HG03039 (cell line): ENCODE data around the gene IYD.

ENCODE experiments used
- ATAC-seq: cut with Tn5 transposase; IDR thresholded peaks from one replicate; pipeline ENCODE4 v1.9.1; 2021; ENCODE audit warnings: mild to moderate bottlenecking, moderate library complexity; ENCODE audit not compliant: unreplicated experiment

The IYD gene, protein sequence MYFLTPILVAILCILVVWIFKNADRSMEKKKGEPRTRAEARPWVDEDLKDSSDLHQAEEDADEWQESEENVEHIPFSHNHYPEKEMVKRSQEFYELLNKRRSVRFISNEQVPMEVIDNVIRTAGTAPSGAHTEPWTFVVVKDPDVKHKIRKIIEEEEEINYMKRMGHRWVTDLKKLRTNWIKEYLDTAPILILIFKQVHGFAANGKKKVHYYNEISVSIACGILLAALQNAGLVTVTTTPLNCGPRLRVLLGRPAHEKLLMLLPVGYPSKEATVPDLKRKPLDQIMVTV

DNA sequence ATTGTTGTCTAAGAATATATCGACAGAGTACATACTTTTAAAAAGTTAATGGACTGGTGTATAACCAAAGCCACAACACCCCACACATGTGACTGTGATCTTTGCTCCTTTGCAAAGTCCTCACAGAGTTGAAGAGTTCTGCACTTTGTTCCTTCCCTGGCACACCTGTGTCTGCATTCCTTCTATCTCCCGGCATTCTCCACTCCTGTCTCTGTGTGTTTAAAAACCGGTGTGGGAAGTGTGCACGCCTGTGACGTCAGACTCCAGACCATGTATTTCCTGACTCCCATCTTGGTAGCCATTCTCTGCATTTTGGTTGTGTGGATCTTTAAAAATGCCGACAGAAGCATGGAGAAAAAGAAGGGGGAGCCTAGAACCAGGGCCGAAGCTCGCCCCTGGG, at the start of gene IYD:
Gene IYD, plus strand, starts transcription at position 251 of the 400 bp plus-strand sequence. Its CDS starts 20 bp downstream, at position 271.
- ATAC-seq, result no peak

DNA sequence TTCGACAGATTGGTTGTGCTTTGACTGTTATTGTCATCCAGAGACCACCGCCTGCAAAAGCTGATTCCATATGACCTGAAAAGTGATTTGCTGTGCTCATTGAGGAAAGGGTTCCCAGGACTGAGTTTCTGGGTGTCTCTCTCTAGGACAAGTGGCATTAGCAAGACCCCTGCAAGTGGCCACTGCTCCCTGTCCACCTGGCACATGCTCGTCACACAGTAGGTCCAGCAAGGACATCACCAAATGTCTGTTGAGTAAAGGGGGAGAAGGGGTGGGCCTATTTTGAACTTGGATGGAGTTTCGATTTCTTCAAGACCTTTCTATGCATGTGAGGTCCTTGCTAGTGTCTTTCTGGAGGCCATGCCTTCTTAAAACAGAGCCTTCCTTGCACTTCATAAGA, 48.9 kb upstream of the IYD start:
- ATAC-seq, result no peak

DNA sequence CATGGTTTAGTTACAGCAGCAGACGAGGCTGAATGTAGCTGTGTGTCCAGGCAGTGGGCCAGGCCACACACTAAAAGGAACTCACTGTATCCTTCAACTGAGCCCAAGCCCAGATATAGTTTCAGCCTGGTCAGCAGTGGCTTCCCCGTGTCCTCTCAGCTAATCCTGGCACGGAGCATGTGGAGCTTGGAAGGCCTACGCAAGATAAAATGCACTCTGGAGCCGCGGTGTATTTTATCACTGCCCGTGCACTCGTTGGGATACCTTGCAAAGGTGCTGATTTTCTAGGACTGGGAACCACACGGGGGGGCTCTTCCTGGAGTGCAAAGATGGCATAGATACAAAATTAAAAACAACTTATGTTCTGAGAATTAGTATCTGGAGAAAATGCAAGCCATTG, 48.4 kb upstream of the IYD start:
- ATAC-seq, result no peak

DNA sequence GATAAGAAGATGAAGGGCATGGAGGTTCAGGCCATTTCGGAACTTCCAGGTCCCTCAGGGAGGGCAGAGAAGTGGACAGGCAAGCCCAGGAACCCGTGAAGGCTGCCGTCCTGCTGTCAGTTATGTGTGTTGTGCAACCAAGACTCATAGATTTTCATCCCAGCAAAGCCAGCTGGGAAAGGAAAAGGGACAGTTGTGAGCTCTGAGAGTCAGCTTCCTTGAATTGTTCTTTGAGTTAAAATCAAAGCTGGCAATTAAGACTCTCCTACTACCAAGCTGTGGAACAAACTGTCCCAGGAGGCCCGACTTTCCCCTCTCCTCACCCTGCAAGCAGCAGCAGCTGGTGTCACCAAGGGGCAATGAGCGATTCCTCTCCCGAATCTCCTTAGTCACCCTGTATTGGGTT, 46.3 kb upstream of the IYD start:
- no peak for ATAC-seq

DNA sequence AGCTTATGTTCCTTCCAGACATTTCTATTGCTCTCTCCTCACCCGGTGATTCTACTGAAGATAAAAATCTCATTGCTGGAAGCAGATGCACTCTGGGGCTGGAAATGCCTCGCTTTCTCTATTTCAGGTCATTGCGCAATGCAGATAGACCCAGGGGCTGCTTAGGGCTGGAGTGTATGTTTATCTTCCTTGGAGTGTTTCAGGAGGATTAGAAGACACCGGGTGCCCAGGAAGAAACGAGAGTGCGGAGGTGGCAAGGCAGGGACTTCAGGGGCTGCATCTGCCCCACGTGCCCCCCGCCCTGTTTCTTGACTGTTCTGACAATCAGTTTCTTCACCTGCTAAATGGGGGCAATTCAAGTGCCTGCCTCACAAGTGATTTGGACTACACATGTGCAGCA, 45.6 kb upstream of the IYD start:
- no peak for ATAC-seq

DNA sequence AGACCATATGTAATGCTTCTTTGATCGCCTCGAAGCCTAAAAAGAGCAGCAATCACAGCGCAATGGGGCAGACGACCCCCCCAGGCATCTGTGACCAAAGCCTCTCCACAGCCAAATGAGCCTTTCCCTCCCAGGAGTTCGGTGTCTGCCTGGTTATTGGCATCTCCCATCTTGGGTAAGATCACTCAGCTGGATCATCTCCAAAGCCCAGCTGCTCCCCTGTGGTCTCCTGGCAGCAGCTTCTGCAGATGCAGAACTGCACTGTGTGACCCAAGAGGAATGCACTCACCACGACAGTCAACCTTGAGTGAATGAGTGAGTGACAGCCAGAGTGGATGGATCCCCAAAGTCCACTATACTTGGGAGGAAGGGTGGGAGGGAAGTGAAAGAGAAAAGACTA, 44.8 kb upstream of the IYD start:
- no peak for ATAC-seq

DNA sequence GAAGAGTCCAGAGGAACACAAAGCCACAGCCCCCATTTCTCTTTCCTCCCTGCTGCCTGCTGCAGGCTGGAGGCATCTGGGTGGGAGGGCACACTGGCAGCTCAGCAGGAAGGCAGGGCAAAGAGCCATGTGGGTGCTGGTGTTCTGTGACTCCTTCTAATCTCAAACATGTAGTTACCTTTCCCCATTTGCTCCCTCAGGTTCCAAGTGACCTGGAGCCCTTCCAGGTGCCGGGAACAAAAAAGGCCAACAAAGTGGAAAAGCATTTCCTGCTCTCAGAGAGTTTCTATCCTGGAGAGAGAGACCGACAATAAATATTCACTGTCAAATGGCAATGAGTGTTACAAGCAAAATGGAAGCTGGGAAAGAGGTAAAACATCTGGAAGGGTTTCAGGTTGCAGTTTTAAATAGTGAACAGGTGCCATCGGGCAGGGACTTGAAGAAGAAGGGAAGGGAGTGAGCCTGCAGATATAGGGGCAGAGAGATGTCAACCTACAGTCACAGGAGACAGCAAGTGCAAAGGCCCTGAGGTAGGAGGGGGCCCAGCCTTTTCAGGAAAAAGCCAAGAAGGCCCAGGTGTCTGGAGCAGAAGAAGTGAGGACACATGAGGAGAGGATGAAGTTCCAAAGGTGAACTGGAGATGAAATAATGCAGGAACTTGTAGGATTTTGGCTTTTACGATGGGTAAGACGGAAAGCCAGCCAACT, 43.6 kb upstream of the IYD start:
- ATAC-seq, result no peak

DNA sequence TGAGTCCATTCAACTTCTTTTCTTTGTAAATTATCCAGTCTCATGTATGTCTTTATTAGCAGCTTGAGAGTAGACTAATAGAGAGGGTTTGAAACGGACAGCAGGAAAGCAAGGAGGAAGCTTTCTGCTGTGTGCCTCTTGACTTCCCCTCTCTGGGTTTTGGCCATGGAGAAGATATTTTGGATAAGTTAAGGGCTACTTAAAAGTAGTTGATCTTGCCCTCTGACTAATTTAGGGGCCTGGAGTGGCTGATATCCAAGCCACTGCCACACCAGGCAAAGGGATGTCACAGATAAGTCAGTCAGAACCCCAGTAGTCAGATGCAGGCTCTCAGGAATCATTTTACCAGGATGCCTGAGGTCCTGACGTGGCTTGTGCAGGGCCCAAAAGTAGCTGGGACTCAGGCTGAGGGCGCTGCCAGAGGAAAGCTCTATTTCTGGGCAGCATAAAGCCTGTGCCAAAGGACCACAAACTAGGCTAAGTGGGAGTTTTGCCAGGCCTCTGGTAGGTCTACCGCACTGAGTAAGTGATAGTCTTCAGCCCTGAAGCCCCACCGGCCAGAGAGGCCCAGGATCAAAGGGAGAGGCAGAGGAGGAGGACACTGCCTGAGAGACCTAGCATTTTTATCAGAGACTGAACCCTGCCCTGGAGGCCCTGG, 41.6 kb upstream of the IYD start:
- no peak for ATAC-seq

DNA sequence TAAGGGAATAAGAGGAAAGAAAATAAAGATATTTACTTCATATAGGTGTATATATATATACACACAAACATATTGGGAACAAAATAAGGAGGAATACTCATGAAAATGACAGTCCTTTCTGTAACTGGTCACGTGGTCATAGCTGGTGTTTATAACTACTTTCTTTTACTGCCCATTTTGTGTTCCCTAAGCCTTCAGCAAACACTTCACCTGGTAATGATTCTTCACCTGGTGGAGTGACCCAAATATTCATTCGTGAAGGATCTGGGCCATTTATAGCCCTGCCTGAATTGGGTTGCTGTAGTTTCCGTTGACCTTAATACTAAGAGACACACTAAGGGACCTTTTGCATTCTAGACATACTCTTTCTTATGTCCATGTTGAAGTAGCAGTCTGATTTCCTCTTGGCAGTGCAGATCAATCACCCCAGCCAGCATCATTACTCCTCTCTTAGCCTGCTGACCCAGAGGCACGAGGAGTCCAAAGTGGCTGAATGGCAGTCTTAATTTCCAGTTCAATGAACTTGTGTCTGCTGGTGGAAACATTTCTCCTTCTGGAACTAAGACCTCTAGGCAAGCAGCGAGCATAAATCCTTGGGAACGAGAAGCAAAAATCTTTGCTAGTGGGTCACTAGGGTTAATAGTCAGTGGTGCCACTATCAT, 39.9 kb upstream of the IYD start:
- ATAC-seq, result no peak

DNA sequence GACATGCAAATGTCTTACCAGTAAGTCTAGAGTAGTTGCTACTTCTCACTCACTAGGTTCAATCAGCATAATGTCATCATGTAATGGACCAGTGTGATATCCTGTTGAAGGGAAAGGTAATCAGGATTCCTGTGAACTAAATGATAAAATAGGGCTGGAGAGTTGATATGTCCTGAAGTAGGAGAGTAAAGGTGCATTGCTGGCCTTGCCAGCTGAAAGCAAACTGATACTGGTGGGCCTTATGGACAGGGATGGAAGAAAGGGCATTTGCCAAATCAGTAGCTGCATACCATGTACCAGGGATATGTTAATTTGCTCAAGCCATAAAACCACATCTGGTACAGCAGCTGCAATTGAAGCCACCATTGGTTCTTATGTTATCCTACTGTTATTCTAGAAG, 37.5 kb upstream of the IYD start:
- no peak for ATAC-seq

DNA sequence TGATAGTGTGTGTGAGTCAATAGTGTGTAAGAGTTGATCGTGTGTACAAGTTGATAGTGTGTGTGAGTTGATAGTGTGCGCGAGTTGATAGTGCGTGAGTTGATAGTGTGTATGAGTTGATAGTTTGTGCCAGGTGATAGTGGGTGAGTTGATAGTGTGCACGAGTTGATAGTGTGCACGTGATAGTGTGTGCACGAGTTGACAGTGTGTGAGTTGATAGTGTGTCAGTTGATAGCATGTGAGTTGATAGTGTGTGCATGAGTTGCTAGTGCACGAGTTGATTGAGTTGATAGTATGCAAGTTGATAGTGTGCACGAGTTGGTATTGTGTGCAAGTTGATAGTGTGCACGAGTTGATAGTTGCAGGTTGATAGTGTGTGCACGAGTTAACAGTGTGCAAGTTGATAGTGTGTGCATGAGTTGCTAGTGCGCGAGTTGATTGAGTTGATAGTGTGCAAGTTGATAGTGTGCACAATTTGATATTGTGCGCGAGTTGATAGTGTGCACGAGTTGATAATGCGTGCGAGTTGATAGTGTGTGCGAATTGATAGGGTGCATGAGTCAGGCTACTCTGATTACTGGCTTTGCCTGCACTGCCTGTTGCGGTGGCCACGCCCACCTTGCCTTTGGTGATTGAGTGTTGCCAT, 35.8 kb upstream of the IYD start:
- ATAC-seq, result no peak

DNA sequence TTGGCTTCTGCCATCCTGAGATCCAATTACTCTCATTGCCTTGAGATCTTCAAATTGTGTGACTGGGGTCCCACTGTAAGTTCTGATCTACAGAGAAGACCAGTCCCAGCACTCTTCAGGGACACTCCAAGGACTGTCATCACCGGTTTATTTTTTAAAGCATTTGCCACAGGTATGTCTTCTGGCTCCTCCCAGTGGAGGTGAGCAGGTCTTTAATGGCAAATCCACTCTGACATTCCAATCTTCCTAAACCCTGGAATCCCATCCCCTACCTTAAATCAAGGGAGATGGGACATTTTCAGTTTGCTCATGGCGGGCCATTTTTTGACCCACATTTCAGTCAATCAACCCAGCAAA, 35.2 kb upstream of the IYD start:
- no peak for ATAC-seq

DNA sequence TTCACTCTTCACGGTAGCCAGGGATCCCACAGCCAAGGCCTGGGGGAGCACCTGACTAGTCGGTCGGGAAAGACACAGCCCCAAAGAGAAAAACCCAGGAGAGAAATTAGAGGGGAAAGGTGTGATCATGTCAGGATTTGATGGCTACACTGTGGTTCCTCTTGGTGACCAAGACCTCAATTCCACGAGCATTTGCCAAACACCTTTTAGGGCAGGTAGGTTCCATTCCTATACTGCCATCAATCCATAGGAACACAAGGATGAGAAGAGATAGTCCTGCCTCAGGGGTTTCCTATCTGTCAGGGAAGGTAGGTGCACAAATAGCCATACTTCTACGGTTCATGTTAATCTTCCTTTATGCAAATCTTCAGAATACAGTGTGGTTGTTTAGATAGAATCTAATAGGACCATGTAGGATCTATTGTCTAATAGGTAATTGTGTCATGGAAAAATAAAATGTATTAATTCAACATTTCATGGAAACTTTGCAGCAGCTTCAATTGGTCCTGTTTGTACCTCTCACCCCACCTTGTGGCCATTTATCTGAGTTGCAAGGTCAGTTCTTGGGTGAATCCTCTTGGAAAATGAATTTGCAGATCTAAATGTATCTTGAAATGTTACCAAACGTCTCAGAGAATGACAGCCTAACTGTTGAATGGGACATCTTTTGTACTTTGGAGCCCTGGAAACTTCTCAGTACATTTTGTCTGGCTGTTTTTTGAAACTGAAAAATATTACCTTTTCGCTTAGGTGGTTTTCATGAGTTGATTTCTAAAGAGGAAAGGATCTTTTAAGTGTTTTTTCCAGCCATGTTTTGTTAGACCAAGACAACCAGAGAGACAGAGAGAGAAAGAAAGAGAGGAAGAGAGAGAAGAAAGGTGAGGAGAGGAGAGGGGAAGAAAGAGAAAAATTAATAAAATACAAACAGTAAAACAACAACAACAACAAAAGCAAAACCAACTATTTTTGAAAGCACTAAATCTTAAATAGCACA, 33.7 kb upstream of the IYD start:
- ATAC-seq, result no peak

DNA sequence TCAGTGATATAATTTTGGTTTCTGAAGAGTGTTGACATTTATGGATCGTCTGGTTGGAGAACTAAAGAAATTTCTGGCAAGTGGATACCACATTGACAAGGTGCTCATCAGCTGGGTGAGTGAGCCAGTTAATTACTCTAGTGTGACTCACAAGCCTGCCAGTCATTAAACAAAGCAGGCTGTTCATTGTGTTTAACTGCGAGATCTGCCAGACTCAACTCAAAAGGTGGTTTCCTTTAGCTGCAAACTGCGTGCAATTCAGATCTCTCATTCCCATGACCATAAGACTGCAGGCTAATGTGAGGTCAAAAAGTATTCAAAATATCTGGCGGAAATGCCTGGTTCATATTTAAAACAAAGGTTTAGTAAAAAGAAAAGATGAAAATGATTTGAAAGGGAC, 32.5 kb upstream of the IYD start:
- ATAC-seq, result no peak

DNA sequence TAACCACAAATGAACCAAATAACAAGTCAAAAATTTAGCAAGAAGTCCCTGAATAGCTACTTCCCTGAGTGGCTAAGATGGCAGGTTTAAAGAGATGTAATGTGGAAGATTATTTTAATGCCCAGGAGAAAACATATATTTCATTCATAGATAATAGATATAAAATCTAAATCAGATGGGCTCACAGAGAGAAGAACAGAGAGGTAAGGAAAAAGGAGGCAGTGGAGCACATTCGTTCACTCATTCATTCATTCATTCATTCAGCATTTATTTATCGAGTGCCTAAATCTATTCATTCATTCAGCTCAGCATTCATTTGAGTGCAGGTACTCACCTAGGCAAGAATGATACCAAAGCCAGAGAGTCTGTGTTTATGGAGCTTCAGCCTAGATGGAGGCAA, 32.1 kb upstream of the IYD start:
- ATAC-seq, result no peak

DNA sequence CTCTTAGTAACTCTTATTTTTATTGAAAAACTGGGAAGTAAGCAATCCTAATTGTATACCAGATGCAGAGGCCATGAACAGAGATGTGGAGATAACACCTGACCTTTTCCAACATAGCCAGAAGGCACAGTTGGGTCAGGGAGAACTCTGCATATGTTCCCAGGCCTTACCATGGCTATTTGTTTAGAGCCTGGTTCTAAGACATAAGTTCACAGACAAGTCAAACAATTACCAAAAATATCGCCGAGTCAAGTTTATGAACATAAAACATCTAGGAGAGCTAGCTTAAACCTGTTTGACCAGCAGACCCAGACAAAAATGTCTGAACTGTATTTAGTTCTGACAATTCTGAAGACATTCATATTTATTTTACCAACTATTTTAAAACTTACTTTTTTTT, 26.7 kb upstream of the IYD start:
- no peak for ATAC-seq

DNA sequence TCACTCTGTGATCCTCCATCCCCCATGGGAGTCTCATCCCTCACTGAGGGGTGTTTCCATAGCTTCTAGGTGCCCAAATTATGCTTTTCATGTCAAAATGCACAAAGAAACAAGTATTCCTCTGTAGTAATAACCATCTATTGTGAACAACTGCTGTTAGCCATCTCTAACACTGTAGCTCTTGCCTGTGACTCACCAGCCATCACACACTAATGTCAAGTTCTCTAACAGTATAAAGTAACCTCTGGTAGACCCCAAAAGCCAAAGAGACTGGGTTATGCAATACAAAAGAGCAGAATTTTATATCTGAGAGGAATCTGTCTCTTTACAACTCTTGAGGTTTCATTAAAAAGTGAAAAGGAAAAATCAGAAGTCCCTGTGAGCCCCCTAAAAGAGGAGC, 25.4 kb upstream of the IYD start:
- ATAC-seq, result no peak

DNA sequence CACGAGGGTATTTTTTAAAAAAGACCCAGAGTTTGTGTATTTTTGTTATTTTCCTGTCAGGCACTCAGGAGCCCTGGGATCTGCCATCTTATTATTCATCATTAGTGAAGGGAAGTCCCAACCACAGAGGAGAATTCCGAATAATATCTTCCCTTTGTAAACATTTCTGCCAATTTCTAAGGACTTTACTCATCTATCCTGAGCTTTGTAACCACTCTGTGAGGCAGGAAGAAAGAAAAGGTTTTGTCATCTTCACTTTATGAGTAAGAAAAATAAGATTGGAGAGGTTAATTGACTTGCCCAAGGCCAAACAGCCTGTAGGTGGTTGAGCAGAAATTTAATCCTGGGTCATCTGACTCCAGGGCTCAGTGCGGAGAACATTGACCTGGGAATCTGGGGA, 23.0 kb upstream of the IYD start:
- no peak for ATAC-seq

DNA sequence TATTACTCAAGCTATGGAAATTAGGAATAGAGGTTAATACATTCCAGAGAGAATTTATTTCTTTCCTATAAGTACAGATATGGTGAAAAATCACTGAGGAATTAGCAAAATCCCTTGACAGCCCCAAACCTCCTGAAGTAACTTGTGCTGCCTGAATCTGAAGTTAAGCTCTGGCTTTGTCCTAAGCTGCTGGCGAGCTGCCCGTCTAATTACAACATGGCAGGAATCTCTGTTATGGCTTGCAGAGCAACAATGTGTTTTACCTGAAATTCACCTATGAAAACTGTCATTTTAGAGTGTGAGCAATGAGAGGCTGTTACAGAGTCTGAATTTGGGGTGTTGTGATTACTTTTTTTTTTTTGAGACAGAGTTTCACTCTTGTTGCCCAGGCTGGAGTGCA, 22.5 kb upstream of the IYD start:
- no peak for ATAC-seq

DNA sequence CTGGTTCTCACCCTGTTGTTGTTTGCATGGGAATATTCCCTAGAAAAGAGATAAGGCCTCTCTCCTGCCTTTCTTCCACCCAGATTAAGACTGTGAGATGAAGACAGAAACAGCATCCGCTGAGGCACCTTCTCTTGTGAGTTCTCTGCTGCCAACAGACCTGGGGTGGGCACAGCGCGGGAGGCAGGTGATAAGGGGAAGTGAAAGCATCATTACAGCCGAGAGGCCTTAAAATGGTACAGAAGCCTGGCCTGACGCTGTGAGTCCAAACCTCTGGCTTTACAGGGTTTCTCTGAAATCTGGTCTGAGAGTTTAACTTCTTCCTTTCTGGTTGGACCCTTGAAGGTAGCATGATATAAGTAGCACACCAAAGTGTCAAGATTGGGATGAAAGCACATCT, 21.0 kb upstream of the IYD start:
- ATAC-seq, result no peak
